HEK293T (cell line): Measurements from ENCODE around the gene FMNL1.

Experiments
- CTCF ChIA-PET: fragments of 350-600 bp; formaldehyde crosslinking; extraction: SDS; loops from one replicate; lab custom pipeline; 2021; ENCODE audit warnings: antibody characterized with exemption, inconsistent platforms; lab: Yijun Ruan, JAX
- POLR2A ChIA-PET: fragments of 350-600 bp; formaldehyde crosslinking; extraction: SDS; loops from one replicate; lab custom pipeline; 2020; ENCODE audit warnings: antibody characterized with exemption, inconsistent platforms; lab: Yijun Ruan, JAX
- DNase-seq: peaks from one replicate; pipeline ENCODE4 v3.0.0; 2012; ENCODE audit warnings: mixed read lengths; ENCODE audit errors: extremely low spot score
- BHLHE40 ChIP-seq: fragments of 450-650 bp; IDR thresholded peaks from 2 replicates; pipeline ENCODE4 v1.6.1; 2016; ENCODE audit warnings: mild to moderate bottlenecking, moderate library complexity, borderline replicate concordance
- CTBP1 ChIP-seq: fragments of 450-650 bp; IDR thresholded peaks from 2 replicates; pipeline ENCODE4 v1.6.1; 2016; ENCODE audit warnings: borderline replicate concordance
- FOXK2 ChIP-seq: fragments of 450-650 bp; IDR thresholded peaks from 2 replicates; pipeline ENCODE4 v1.6.1; 2016; ENCODE audit warnings: mild to moderate bottlenecking
- NFRKB ChIP-seq: fragments of 450-650 bp; IDR thresholded peaks from 2 replicates; pipeline ENCODE4 v1.6.1; 2016; ENCODE audit warnings: mild to moderate bottlenecking, moderate library complexity

Gene FMNL1

DNA sequence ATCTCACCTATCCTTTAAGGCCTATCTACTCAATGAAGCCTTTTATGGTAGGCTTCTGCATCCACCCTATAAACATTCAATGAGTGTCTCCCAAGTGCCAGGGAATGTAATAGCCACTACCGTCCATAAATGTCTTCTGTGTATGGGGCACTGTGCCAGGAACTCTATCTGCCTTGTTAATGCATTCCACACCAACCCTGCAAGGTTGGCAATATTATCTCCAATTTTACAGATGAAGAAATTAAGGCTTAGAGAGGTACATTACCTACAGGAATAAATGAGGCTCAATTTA, 75.1 kb downstream of the FMNL1 start:
- POLR2A ChIA-PET, result no interaction called here
- CTCF ChIA-PET, result interaction anchor here (0.6 kb wide), 1 partner anchor 49 kb away, joined by 3 read pairs; no protein-coding TSS in a partner anchor
- no peak for DNase-seq
- TF ChIP-seq BHLHE40 (no peak), NFRKB (no peak), FOXK2 (no peak), CTBP1 (no peak)
